Epithelial cell of esophagus (primary cell): ENCODE results near the gene FTO.

Experiments
- DNase-seq: peaks from one replicate; pipeline ENCODE4 v3.0.0; 2010; ENCODE audit warnings: low read depth
- H3K4me3 ChIP-seq: 2 replicates; pipeline ENCODE4 v1.5.1; 2011; ENCODE audit warnings: mild to moderate bottlenecking, low read length, control low read depth
- CTCF ChIP-seq: IDR thresholded peaks from 2 replicates; pipeline ENCODE4 v1.5.1; 2011; ENCODE audit warnings: low read depth, mild to moderate bottlenecking, low read length, control low read depth, inconsistent platforms; ENCODE audit not compliant: insufficient read depth; ENCODE audit errors: missing control alignments

FTO gene

GRCh38 chr16:53864819-53865493, 161.0 kb downstream of the FTO start:
- no peak for TF ChIP-seq CTCF
- DNase-seq = peak; percentile 85
- no peak overlapping the region for H3K4me3 ChIP-seq

- DNase-seq = peak; percentile 87
- no peak overlapping the region for H3K4me3 ChIP-seq
- no peak for TF ChIP-seq CTCF
Measured at GRCh38 chr16:53865494-53865863, 161.5 kb downstream of the FTO start.

GRCh38 chr16:53866520-53866919, 162.6 kb downstream of the FTO start:
- TF ChIP-seq CTCF = no peak
- no peak overlapping the region for H3K4me3 ChIP-seq
- DNase-seq = no peak

DNA sequence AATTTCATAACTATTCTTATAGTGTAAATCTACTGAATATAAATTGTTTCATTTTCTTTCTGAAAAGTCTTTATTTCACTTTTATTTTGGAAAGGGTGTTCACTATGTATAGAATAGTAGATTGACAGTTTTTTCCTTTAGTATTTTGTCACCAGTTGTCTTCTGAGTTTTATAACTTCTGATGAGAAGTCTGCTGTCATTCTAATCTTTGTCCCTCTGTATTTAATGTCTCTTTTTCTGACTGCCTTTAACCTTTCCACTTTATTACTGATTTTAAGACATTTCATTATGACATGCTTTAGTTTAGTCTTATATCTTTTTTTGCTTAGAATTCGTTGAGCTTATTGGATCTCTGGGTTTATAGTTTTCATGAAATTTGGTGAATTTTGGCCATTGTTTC, 166.9 kb downstream of the FTO start:
- no peak for DNase-seq
- TF ChIP-seq CTCF = no peak

GRCh38 chr16:53872248-53873221, 168.6 kb downstream of the FTO start:
- TF ChIP-seq CTCF = no peak
- peak; percentile 41 for DNase-seq
- no peak overlapping the region for H3K4me3 ChIP-seq

More for the DNA sequence above, 166.9 kb downstream of the FTO start:
- no peak overlapping the region for H3K4me3 ChIP-seq

- H3K4me3 ChIP-seq = no peak overlapping the region
- peak; percentile 29 for DNase-seq
- no peak for TF ChIP-seq CTCF
Measured at GRCh38 chr16:53876811-53877210, 172.9 kb downstream of the FTO start.
